ENCODE data around the gene ATRIP.

The ATRIP gene

GRCh38 chr3:48505146-48505545 lies 58.6 kb downstream of the ATRIP start:
- peak; percentile 8 for DNase-seq (ENCODE audit: extremely low spot score)
- ChIA-PET CTCF (interaction anchor here (1.8 kb wide), 2 partner anchors 32 to 69 kb away, joined by 6 read pairs; no protein-coding TSS in a partner anchor), POLR2A (no interaction called here)
- no peak for TF ChIP-seq CTCF (IDR thresholded peaks at IDR 0.05; ENCODE audit: control extremely low read depth, extremely low read depth, low read depth, missing control alignments)

DNA sequence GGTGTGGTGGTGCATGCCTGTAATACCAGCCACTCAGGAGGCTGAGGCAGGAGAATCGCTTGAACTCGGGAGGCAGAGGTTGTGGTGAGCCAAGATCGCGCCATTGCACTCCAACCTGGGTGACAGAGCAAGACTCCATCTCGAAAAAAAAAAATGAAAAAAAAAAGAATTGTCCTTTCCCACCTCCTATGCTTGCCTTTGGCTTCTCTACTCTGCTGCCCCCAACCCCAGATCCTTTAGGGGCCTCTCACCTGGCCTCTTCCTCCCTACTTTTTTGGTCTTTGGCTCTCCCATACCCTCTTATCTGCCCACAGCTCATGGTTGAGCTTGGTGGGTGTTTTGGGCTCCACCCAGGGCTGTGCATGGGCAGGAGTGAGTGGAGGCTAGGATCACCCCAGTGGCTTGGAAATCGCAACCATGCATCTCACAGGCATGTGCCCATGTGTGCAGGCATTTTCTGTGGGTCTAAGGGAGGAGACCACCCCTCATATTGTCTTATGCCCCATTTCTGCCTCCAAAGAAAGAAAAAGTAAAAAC lies 59.5 kb downstream of the ATRIP start:
- TF ChIP-seq CTCF (IDR thresholded peaks at IDR 0.05; ENCODE audit: control extremely low read depth, extremely low read depth, low read depth, missing control alignments), result no peak
- ChIA-PET CTCF (interaction anchor here (1.2 to 2.3 kb wide), 4 partner anchors 32 to 70 kb away, joined by 4 to 10 read pairs (median 6); no protein-coding TSS in a partner anchor), POLR2A (interaction anchor here (0.7 kb wide), 1 partner anchor 142 kb away, joined by 4 read pairs; no protein-coding TSS in a partner anchor)
- no peak for DNase-seq (ENCODE audit: extremely low spot score)

DNA sequence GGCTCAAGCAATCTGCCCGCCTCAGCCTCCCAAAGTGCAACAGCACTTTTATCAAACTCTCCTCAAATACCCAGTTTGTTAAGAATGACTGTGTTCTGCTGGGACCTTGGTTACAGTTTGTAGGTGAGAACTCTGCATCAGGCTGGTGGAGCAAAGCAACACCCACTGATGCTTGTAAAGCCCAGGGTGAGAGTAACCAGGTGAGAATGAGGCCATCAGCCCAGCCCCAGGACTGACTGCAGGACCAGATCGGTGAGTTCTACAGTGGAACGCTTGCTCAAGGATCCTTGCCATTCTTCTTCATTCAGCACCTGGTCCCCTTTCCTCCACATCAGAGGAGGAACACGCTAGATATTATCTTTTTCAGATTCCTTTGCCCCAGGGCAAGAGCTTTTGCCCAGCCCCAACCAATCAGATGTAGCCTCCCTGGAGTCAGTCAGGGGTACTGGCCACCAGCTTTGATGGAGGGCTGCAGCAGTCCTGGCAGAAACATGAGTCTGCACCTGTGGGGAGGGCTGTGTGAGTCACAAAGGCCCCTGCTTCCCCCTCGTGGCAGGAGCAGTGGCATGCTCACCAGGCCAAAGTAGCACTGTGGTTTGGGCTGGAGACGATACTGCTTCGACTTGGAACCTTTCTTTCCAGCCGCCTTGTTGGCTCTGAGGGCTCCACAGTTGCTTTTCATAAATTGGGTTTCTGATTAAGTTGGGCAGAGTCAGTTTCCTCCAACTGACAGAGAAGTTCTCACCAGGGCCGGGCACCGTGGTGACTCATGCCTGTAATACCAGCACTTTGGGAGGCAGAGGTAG lies 60.9 kb downstream of the ATRIP start:
- peak; percentile 81 for DNase-seq (ENCODE audit: extremely low spot score)
- POLR2A ChIA-PET, result interaction anchor here (0.6 kb wide), 1 partner anchor 14 kb away, joined by 3 read pairs; no protein-coding TSS in a partner anchor
- CTCF ChIA-PET, result interaction anchor here (0.6 to 3.3 kb wide), 8 partner anchors 9 to 108 kb away, joined by 3 to 17 read pairs (median 4); a partner anchor contains a TSS
- peak; percentile 76 for TF ChIP-seq CTCF (IDR thresholded peaks at IDR 0.05; ENCODE audit: control extremely low read depth, extremely low read depth, low read depth, missing control alignments)

DNA sequence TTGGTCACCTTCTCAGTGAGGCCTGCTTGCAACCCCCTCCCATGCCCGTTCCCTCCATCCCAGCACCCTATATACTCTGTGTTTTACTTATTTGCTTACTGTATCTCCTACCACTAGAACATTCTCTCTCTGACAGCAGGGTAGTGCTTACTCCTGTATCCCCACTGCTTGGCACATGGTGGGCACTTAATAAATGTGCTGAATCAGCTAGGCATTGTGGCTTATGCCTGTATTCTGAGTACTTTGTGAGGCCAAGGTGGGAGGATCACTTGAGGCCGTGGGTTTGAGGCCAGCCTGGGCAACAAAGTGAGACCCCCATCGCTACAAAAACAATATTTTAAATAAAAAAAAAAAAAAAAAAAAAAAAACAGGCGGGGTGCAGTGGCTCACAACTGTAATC lies 65.0 kb downstream of the ATRIP start:
- DNase-seq (ENCODE audit: extremely low spot score), result no peak
- CTCF ChIA-PET, result interaction anchor here (1.8 kb wide), 1 partner anchor 75 kb away, joined by 4 read pairs; no protein-coding TSS in a partner anchor
- POLR2A ChIA-PET, result no interaction called here
- TF ChIP-seq CTCF (IDR thresholded peaks at IDR 0.05; ENCODE audit: control extremely low read depth, extremely low read depth, low read depth, missing control alignments), result no peak

GRCh38 chr3:48514431-48515227 lies 68.1 kb downstream of the ATRIP start:
- TF ChIP-seq CTCF (IDR thresholded peaks at IDR 0.05; ENCODE audit: control extremely low read depth, extremely low read depth, low read depth, missing control alignments), result no peak
- POLR2A ChIA-PET, result interaction anchor here (1.2 kb wide), 1 partner anchor 9 kb away, joined by 3 read pairs; no protein-coding TSS in a partner anchor
- CTCF ChIA-PET, result interaction anchor here (0.9 to 2.4 kb wide), 6 partner anchors 13 to 114 kb away, joined by 3 to 8 read pairs (median 4); no protein-coding TSS in a partner anchor
- DNase-seq (ENCODE audit: extremely low spot score), result no peak

Data from GM10248 (cell line).